Lower lobe of right lung (tissue), 2 donors: ENCODE data around the gene AK8. TPM values are rescaled to one million over a fixed set of nuclear protein-coding genes. Genes with fewer than 3 reads are reported as not detected.

Experiments used
- ATAC-seq, 2 donors: fragments of 200-7000 bp; cut with Tn5 transposase; one replicate each; pipeline ENCODE4 v1.9.1; 2020 to 2022; ENCODE audit warnings: mild to moderate bottlenecking in 2 of 2, moderate library complexity in 2 of 2
- DNase-seq: peaks from one replicate; pipeline ENCODE4 v3.0.0-alpha.2; 2020
- H3K27ac ChIP-seq: fragments of 200-600 bp; one replicate; pipeline ENCODE4 v1.8.0; 2022
- H3K27me3 ChIP-seq: fragments of 200-600 bp; one replicate; pipeline ENCODE4 v1.8.0; 2022; ENCODE audit warnings: low read depth
- H3K36me3 ChIP-seq: fragments of 200-600 bp; one replicate; pipeline ENCODE4 v1.8.0; 2022; ENCODE audit warnings: mild to moderate bottlenecking
- H3K4me1 ChIP-seq: fragments of 200-600 bp; one replicate; pipeline ENCODE4 v1.8.0; 2022
- H3K4me3 ChIP-seq: fragments of 200-600 bp; one replicate; pipeline ENCODE4 v1.8.0; 2022; ENCODE audit warnings: mild to moderate bottlenecking
- H3K9me3 ChIP-seq: fragments of 200-600 bp; one replicate; pipeline ENCODE4 v1.8.0; 2022
- CTCF ChIP-seq: fragments of 200-600 bp; IDR thresholded peaks from one replicate; pipeline ENCODE4 v1.8.0; 2022; ENCODE audit warnings: antibody characterized with exemption, mild to moderate bottlenecking
- intact Hi-C: fragments of 100-400 bp; cut with DNase I; formaldehyde crosslinking; loops from one replicate; pipeline ENCODE4 v1.11.0; 2022
- total RNA-seq: library from RNA; stranded (reverse); fragmentation: NEBNext Ultra II Directional; extraction: Animal tissue kit (Norgen Biotek cat#: 25700); gene quantifications from one replicate; pipeline ENCODE4 v1.2.1, GENCODE V29; 2021
- donor health status: DM: no; HTN: yes; CAD: no; lungs with severe emphysema.

The AK8 gene
- total RNA-seq, 1 donor from 2014 or later: 6.1 TPM

GRCh38 chr9:132903574-132904492, 25.7 kb upstream of the AK8 start:
- intact Hi-C loops: no loop called here
- ATAC-seq: no peak
- no peak overlapping the region for H3K27ac ChIP-seq
- H3K36me3 ChIP-seq: peaks cover 83% of the 10 kb centered on the region
- DNase-seq: no peak
- H3K9me3 ChIP-seq: no peaks in the 10 kb centered on the region
- no peaks in the 10 kb centered on the region for H3K27me3 ChIP-seq
- no peaks in the 10 kb centered on the region for H3K4me1 ChIP-seq
- no peak for TF ChIP-seq CTCF
- H3K4me3 ChIP-seq: no peak overlapping the region

- intact Hi-C loops: no loop called here
- peak; percentile 93 for TF ChIP-seq CTCF
- Histone ChIP-seq H3K4me1 (no peaks in the 10 kb centered on the region), H3K36me3 (peaks cover 95% of the 10 kb centered on the region), H3K27ac (no peak overlapping the region), H3K4me3 (no peak overlapping the region), H3K9me3 (no peaks in the 10 kb centered on the region), H3K27me3 (no peaks in the 10 kb centered on the region)
- DNase-seq: no peak
- peak; percentile 81 to 93 for ATAC-seq
These were observed 24.1 kb upstream of the AK8 start for GRCh38 chr9:132901858-132902831.

- no peak for ATAC-seq
- H3K9me3 ChIP-seq: no peaks in the 10 kb centered on the region
- no peak overlapping the region for H3K27ac ChIP-seq
- H3K27me3 ChIP-seq: no peaks in the 10 kb centered on the region
- no peak for DNase-seq
- H3K4me1 ChIP-seq: peaks cover 18% of the 10 kb centered on the region
- no peak overlapping the region for H3K4me3 ChIP-seq
- intact Hi-C loops: no loop called here
- peaks cover 87% of the 10 kb centered on the region for H3K36me3 ChIP-seq
- no peak for TF ChIP-seq CTCF
These were observed 20.0 kb upstream of the AK8 start for GRCh38 chr9:132898051-132898450.

- H3K4me1 ChIP-seq: peaks cover 22% of the 10 kb centered on the region
- no peak overlapping the region for H3K27ac ChIP-seq
- H3K9me3 ChIP-seq: no peaks in the 10 kb centered on the region
- no peak for ATAC-seq
- H3K4me3 ChIP-seq: no peak overlapping the region
- intact Hi-C loops: no loop called here
- DNase-seq: no peak
- no peak for TF ChIP-seq CTCF
- H3K36me3 ChIP-seq: peaks cover 79% of the 10 kb centered on the region
- H3K27me3 ChIP-seq: no peaks in the 10 kb centered on the region
These were observed 18.8 kb upstream of the AK8 start for GRCh38 chr9:132896906-132897305.

GRCh38 chr9:132896264-132896663, 18.2 kb upstream of the AK8 start:
- intact Hi-C loops: no loop called here
- H3K27ac ChIP-seq: no peak overlapping the region
- no peaks in the 10 kb centered on the region for H3K27me3 ChIP-seq
- no peak for TF ChIP-seq CTCF
- no peaks in the 10 kb centered on the region for H3K9me3 ChIP-seq
- ATAC-seq: no peak
- no peak for DNase-seq
- no peak overlapping the region for H3K4me3 ChIP-seq
- peaks cover 74% of the 10 kb centered on the region for H3K36me3 ChIP-seq
- H3K4me1 ChIP-seq: peaks cover 24% of the 10 kb centered on the region
